Measurements from ENCODE around the gene LIMK1.
"Not testable (repeated sequence)": the region's sequence is repeated elsewhere in the genome, so short reads cannot be mapped to it uniquely, and the experiment has no call there.

LIMK1 gene

DNA sequence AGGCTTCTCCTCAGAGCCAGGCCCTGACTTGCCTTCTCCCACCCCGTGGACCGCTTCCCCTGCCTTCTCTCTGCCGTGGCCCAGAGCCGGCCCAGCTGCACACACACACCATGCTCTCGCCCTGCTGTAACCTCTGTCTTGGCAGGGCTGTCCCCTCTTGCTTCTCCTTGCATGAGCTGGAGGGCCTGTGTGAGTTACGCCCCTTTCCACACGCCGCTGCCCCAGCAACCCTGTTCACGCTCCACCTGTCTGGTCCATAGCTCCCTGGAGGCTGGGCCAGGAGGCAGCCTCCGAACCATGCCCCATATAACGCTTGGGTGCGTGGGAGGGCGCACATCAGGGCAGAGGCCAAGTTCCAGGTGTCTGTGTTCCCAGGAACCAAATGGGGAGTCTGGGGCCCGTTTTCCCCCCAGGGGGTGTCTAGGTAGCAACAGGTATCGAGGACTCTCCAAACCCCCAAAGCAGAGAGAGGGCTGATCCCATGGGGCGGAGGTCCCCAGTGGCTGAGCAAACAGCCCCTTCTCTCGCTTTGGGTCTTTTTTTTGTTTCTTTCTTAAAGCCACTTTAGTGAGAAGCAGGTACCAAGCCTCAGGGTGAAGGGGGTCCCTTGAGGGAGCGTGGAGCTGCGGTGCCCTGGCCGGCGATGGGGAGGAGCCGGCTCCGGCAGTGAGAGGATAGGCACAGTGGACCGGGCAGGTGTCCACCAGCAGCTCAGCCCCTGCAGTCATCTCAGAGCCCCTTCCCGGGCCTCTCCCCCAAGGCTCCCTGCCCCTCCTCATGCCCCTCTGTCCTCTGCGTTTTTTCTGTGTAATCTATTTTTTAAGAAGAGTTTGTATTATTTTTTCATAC lies 38.0 kb downstream of the LIMK1 start:
- in situ Hi-C loops (cut with HindIII; ENCODE audit: low sequenced_read_pairs): no loop called here
- no peak for DNase-seq (ENCODE audit: low read depth, low spot score)
- TF ChIP-seq, protein P1, sequence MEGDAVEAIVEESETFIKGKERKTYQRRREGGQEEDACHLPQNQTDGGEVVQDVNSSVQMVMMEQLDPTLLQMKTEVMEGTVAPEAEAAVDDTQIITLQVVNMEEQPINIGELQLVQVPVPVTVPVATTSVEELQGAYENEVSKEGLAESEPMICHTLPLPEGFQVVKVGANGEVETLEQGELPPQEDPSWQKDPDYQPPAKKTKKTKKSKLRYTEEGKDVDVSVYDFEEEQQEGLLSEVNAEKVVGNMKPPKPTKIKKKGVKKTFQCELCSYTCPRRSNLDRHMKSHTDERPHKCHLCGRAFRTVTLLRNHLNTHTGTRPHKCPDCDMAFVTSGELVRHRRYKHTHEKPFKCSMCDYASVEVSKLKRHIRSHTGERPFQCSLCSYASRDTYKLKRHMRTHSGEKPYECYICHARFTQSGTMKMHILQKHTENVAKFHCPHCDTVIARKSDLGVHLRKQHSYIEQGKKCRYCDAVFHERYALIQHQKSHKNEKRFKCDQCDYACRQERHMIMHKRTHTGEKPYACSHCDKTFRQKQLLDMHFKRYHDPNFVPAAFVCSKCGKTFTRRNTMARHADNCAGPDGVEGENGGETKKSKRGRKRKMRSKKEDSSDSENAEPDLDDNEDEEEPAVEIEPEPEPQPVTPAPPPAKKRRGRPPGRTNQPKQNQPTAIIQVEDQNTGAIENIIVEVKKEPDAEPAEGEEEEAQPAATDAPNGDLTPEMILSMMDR (IDR thresholded peaks at IDR 0.05; ENCODE audit: low read depth, low read length): no peak
- H3K4me3 ChIP-seq (ENCODE audit: low read depth, low read length): no peak overlapping the region

DNA sequence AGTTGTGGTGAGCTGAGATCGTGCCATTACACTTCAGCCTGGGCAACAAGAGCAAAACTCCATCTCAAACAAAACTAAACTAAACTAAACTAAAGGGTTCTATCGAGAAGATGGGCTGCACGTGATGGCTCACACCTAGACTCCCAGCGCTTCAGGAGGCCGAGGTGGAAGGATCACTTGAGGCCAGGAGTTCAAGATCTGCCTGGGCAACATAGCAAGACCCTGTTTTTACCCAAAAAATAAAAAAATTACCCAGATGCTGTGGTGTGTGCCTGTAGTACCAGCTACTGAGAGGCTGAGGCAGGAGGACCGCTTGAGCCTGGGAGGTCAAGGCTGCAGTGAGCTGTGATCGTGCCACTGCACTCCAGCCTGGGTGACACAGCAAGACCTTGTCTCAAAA lies 40.3 kb downstream of the LIMK1 start:
- DNase-seq (ENCODE audit: low read depth, low spot score); H3K4me3 ChIP-seq (ENCODE audit: low read depth, low read length); in situ Hi-C loops (cut with HindIII; ENCODE audit: low sequenced_read_pairs): not testable (repeated sequence)

DNA sequence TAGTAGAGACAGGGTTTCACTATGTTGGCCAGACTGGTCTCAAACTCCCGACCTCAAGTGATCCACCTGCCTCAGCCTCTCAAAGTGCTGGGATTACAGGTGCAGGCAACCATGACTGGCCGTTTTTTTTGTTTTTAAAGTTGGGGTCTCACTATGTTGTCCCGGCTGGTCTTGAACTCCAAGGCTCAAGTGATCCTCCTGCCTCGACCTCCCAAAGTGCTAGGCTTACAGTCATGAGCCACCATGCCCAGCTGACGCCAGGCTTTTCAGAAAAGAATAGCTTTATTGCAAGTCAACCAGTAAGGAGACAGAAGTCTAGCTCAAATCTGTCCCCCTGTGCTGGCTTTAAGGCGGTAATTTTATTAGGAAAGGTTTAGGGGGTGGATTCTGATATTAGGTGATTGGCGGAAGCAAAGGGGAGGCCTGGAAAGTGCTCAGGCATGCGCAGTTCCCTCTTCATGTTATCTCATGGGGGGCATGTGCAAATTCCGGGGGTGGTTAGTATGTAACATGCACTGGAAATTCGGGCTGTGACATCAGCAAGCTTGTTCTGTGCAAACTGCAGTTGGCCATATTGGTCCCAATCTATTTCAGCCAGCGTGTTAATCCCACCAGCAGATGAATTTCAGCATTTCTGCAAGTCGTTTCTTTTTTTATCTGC lies 42.7 kb downstream of the LIMK1 start:
- H3K4me3 ChIP-seq (ENCODE audit: low read depth, low read length): no peak overlapping the region
- TF ChIP-seq, protein P1 (IDR thresholded peaks at IDR 0.05; ENCODE audit: low read depth, low read length): no peak
- in situ Hi-C loops (cut with HindIII; ENCODE audit: low sequenced_read_pairs): no loop called here
- DNase-seq (ENCODE audit: low read depth, low spot score): no peak

DNA sequence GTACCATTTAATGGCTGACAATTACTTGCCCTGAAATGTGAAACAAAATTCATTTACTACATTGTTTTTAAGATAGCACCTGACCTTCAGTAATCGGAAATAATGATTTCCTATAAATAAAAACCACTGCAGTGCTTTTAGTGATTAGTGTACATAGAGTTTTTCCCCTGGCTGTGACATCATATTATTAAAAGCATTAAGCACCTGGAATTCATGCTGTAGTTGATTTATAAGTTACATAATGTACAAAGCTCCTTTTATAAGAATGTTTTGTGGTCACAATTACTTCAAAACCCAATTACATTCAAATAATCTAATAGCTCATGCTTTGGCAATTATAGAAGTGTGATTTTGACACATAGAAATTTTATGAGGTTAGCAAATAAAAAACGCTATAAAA lies 46.3 kb downstream of the LIMK1 start:
- DNase-seq (ENCODE audit: low read depth, low spot score): no peak
- TF ChIP-seq, protein P1 (IDR thresholded peaks at IDR 0.05; ENCODE audit: low read depth, low read length): no peak
- in situ Hi-C loops (cut with HindIII; ENCODE audit: low sequenced_read_pairs): no loop called here
- no peak overlapping the region for H3K4me3 ChIP-seq (ENCODE audit: low read depth, low read length)

DNA sequence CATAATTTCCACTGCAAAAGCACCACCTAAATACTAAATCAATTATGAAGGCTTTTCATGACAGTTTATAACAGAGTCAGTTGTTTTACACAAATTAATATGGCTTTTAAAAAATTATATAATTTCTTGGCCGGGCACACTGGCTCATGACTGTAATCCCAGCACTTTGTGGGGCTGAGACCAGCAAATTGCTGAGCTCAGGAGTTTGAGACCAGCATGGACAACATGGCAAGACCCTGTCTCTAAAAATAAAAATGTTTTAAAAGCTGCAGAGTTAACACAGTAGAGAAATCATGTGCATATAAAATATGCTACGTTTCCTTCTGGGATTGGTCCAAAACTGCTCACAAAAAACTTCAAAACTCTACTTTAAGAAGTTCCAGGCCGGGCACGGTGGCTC lies 46.9 kb downstream of the LIMK1 start:
- in situ Hi-C loops (cut with HindIII; ENCODE audit: low sequenced_read_pairs): no loop called here
- no peak for DNase-seq (ENCODE audit: low read depth, low spot score)
- no peak overlapping the region for H3K4me3 ChIP-seq (ENCODE audit: low read depth, low read length)
- TF ChIP-seq, protein P1 (IDR thresholded peaks at IDR 0.05; ENCODE audit: low read depth, low read length): no peak

DNA sequence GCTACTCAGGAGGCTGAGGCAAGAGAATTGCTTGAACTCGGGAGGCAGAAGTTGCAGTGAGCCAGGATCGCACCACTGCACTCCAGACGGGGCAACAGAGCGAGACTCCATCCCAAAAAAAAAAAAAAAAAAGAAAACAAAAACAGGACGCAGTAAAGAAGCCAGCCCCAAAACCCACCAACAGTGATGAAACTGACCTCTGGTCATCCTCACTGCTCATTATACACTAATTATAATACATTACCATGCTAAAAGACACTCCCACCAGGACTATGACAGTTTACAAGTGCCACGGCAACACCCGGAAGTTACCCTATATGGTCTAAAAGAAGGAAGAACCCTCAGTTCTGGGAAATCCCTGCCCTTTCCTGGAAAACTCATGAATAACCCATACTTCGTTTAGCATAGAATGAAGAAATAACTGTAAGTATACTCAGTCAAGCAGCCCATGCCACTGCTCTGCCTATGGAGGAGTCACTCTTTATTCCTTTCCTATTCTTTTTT lies 50.6 kb downstream of the LIMK1 start:
- DNase-seq (ENCODE audit: low read depth, low spot score): no peak
- in situ Hi-C loops (cut with HindIII; ENCODE audit: low sequenced_read_pairs): no loop called here

More for the DNA sequence above, 50.6 kb downstream of the LIMK1 start:
- TF ChIP-seq, protein P1 (IDR thresholded peaks at IDR 0.05; ENCODE audit: low read depth, low read length): no peak
- no peak overlapping the region for H3K4me3 ChIP-seq (ENCODE audit: low read depth, low read length)

Measured in astrocyte of the spinal cord (primary cell).